ENCODE measurements around the gene PNPLA5. TPM values are rescaled to one million over a fixed set of nuclear protein-coding genes. Genes with fewer than 3 reads are reported as not detected.
A peak's percentile ranks its signal among the peaks of the same experiment; 100 is the strongest.

The PNPLA5 gene
- total RNA-seq, 1 donor from 2014 or later = not detected

- H3K4me1 Mint-ChIP-seq (ENCODE audit: low read depth) = no peaks in the 10 kb centered on the region
- H3K27me3 Mint-ChIP-seq (ENCODE audit: insufficient read depth) = peaks cover 8% of the 10 kb centered on the region
- H3K27ac Mint-ChIP-seq = no peak overlapping the region
- H3K9me3 Mint-ChIP-seq = no peaks in the 10 kb centered on the region
- intact Hi-C loops (cut with micrococcal nuclease) = no loop called here
- no peak overlapping the region for H3K4me3 Mint-ChIP-seq
- DNase-seq (ENCODE audit: low spot score) = peak; percentile 9
- H3K36me3 Mint-ChIP-seq (ENCODE audit: low read depth) = no peaks in the 10 kb centered on the region
Observed at GRCh38 chr22:43867839-43868635, 23.8 kb downstream of the PNPLA5 start.

- no peaks in the 10 kb centered on the region for H3K9me3 Mint-ChIP-seq
- no peaks in the 10 kb centered on the region for H3K36me3 Mint-ChIP-seq (ENCODE audit: low read depth)
- intact Hi-C loops (cut with micrococcal nuclease) = no loop called here
- H3K4me1 Mint-ChIP-seq (ENCODE audit: low read depth) = no peaks in the 10 kb centered on the region
- H3K4me3 Mint-ChIP-seq = no peak overlapping the region
- H3K27ac Mint-ChIP-seq = no peak overlapping the region
- no peak for DNase-seq (ENCODE audit: low spot score)
- peaks cover 30% of the 10 kb centered on the region for H3K27me3 Mint-ChIP-seq (ENCODE audit: insufficient read depth)
Observed at GRCh38 chr22:43862882-43863202, 29.0 kb downstream of the PNPLA5 start.

DNA sequence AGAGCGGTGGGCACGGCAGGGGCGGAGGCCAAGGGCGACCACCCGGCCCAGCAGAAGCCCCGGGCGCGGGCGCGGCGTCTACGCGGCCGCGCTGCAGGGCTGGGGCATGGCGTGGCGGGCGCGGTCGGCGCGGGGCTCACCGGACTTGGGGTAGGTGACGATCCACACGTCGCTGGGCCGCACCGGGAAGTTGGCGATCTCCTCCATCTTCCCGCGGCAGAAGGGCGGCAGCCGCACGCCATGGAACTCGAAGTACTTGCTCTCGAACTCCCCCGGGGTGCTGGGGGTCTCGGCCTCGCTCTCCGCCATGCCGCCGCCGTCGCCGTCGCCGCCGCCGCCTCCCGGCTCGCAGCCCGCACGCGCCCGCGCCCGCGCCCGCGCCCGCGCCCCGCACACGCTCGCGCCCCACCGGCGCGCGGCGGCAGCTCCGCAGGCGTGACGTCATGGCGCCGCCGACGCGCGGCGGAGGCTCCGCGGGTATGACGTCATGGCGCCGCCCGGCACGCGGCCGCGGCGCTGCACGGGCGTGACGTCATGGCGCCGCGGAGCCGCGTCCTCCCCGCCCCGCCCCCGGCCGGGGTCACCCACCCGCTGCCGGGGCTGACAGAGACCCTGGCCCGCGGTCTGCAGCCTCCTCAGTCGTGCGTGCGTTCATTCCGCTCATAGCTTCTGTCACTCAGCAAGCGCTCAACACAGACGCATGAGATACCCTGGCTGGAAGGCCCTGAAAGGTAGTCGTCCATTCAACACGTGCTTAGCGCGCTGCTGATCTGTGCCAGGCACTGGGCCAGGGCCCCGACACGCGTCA, 29.5 kb downstream of the PNPLA5 start, which contains the start of gene SULT4A1:
Gene SULT4A1 (minus strand): TSS at position 440 of the 808 bp plus-strand sequence. CDS start 131 bp downstream, at position 309.
- Mint-ChIP-seq H3K9me3 (no peaks in the 10 kb centered on the region), H3K27me3 (ENCODE audit: insufficient read depth) (peaks cover 30% of the 10 kb centered on the region), H3K4me3 (no peak within 1 kb of the TSS), H3K36me3 (ENCODE audit: low read depth) (no peaks in the 10 kb centered on the region), H3K4me1 (ENCODE audit: low read depth) (no peaks in the 10 kb centered on the region), H3K27ac (no peak within 1 kb of the TSS)
- intact Hi-C loops (cut with micrococcal nuclease) = no loop called here
- no peak for DNase-seq (ENCODE audit: low spot score)

DNA sequence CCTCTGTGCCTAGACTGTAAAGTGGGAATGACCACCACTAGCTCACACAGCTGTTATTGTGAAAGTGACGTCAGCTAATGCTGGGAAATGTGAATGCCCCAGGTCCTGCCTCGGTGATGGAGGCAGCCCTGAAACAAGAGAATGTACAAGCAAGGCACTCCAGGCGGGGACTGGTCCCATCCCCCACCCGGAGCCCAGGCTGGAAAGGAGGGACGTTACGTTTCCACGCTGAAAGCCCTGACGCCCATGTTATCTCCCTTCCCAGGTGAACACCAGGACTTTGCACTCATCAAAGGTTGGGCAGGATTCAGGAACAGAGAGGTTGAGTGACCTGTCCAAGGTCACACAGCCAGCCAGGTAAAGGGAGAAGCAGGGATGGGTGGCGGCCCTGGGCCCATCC, 30.3 kb downstream of the PNPLA5 start:
- Mint-ChIP-seq H3K27ac (no peak overlapping the region), H3K4me3 (no peak overlapping the region), H3K9me3 (no peaks in the 10 kb centered on the region), H3K4me1 (ENCODE audit: low read depth) (no peaks in the 10 kb centered on the region), H3K36me3 (ENCODE audit: low read depth) (no peaks in the 10 kb centered on the region), H3K27me3 (ENCODE audit: insufficient read depth) (peaks cover 30% of the 10 kb centered on the region)
- intact Hi-C loops (cut with micrococcal nuclease) = no loop called here
- no peak for DNase-seq (ENCODE audit: low spot score)

DNA sequence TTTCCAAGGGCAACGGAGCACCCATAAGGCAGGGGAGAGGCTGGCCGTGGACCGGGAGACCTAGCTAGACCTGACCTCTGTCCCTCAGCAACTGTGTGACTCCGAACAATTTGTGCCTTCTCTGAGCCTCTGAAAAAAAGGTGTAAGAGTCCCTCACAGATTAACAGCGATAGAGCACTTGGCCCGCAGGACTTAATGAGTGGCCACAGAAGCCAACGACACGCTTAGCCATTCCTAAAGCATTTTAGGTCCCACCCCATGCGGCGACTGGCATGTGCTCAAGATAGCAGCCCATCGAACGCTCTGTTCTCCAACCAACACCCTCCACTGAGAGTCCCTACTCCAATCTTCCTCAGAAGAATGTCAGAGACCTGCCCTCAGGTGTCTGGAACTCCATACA, 31.0 kb downstream of the PNPLA5 start:
- no peaks in the 10 kb centered on the region for H3K9me3 Mint-ChIP-seq
- peaks cover 30% of the 10 kb centered on the region for H3K27me3 Mint-ChIP-seq (ENCODE audit: insufficient read depth)
- H3K4me3 Mint-ChIP-seq = no peak overlapping the region
- DNase-seq (ENCODE audit: low spot score) = no peak
- no peak overlapping the region for H3K27ac Mint-ChIP-seq
- no peaks in the 10 kb centered on the region for H3K4me1 Mint-ChIP-seq (ENCODE audit: low read depth)
- intact Hi-C loops (cut with micrococcal nuclease) = no loop called here
- H3K36me3 Mint-ChIP-seq (ENCODE audit: low read depth) = no peaks in the 10 kb centered on the region

DNA sequence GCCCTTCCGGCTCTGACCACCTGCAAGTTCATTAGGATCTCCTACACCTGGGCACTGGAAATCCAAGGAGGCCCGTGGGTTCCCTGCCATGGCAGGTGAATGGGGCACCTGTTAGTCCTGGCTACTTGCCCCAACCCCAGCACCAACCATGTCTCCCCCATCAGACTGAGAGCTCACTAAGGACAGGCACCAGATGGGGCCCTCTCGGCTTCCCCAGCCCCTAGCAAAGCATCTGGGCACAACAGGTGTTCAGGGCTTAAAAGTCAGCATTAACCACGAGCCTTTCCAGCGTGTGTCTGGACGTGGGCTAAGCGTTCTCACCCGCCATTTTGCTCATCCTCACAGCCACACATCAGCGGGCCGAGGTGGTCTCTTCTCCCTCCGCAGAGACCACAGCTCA, 31.7 kb downstream of the PNPLA5 start:
- H3K4me1 Mint-ChIP-seq (ENCODE audit: low read depth) = no peaks in the 10 kb centered on the region
- no peak overlapping the region for H3K4me3 Mint-ChIP-seq
- H3K27ac Mint-ChIP-seq = no peak overlapping the region
- intact Hi-C loops (cut with micrococcal nuclease) = no loop called here
- H3K9me3 Mint-ChIP-seq = no peaks in the 10 kb centered on the region
- DNase-seq (ENCODE audit: low spot score) = no peak
- no peaks in the 10 kb centered on the region for H3K36me3 Mint-ChIP-seq (ENCODE audit: low read depth)
- H3K27me3 Mint-ChIP-seq (ENCODE audit: insufficient read depth) = peaks cover 30% of the 10 kb centered on the region

DNA sequence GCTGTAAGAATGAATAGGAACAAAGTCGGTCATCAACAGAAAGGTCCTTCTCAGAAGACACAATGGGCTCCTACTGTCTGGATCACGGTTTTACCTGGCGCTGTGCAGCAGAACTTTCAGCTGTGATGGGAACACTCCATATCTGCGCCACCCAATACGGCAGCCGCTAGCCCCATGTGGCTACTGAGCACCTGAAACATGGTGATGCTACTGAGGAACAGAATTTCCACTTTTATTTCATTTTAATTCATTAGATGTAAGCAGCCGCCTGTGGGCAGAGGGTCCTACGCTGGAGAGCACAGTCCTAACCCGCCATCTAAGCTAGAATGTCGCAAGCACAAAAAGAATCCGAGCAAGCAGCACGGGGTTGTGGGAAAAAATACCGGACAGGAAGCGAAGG, 32.2 kb downstream of the PNPLA5 start:
- Mint-ChIP-seq H3K27me3 (ENCODE audit: insufficient read depth) (peaks cover 30% of the 10 kb centered on the region), H3K27ac (no peak overlapping the region)

DNA sequence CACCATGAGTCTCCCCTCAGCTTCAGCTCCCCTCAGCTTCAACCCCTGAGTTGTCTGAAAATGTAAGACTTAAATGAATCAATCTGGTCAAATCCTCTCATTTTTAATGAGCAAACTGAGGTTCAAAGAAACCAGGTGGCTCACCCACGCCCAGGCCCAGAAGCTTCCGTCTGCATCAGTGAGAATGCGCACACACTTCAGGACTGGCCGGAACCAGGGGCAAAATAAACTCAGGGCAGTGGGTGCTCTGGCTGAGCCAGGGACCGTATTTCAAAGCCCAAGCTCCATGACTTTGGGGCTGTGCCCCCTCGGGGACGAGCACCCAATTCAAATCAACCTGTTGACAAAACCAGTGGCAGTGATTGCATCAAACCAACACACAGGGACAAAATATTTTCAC, 32.6 kb downstream of the PNPLA5 start:
- no peaks in the 10 kb centered on the region for H3K4me1 Mint-ChIP-seq (ENCODE audit: low read depth)
- no peak for DNase-seq (ENCODE audit: low spot score)
- peaks cover 30% of the 10 kb centered on the region for H3K27me3 Mint-ChIP-seq (ENCODE audit: insufficient read depth)
- no peak overlapping the region for H3K27ac Mint-ChIP-seq
- no peaks in the 10 kb centered on the region for H3K9me3 Mint-ChIP-seq
- no peak overlapping the region for H3K4me3 Mint-ChIP-seq
- no peaks in the 10 kb centered on the region for H3K36me3 Mint-ChIP-seq (ENCODE audit: low read depth)
- intact Hi-C loops (cut with micrococcal nuclease) = no loop called here

More for the DNA sequence above, 32.2 kb downstream of the PNPLA5 start:
- DNase-seq (ENCODE audit: low spot score) = no peak
- Mint-ChIP-seq H3K9me3 (no peaks in the 10 kb centered on the region), H3K4me1 (ENCODE audit: low read depth) (no peaks in the 10 kb centered on the region), H3K4me3 (no peak overlapping the region), H3K36me3 (ENCODE audit: low read depth) (no peaks in the 10 kb centered on the region)
- intact Hi-C loops (cut with micrococcal nuclease) = no loop called here

DNA sequence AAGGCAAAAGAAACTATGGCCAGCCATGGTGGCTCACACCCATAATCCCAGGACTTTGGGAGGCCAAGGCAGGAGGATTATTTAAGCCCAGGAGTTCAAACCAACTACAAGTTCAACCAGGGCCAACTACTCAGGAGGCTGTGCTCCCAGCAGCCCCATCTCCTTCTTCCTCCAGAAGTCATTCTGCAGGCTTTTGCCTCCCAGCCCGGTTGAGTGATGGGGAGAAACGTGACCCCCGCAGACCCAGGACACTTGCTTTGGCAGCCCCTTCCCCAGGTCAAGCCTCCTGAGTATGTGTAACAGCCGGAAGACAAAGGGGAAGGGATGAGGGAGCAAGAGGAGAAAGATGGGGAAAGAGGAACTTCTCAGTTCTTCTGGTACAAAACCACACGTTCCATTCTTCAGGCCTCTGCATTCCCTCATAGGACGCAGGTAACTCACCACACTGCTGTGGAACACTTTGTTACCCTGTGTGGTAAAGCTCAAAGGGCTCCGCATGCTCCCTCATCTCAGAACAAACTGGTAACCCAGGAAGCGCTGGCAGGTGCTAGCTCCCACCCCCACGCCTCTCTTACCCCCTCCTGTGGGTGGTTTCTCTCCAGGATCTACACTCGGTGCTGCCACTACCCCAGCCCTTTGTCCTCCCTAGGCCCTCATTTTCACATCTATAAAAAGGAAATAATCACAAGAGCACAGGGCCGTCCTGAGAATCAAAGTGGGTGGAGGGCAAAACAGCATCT, 33.5 kb downstream of the PNPLA5 start:
- no peak for DNase-seq (ENCODE audit: low spot score)
- Mint-ChIP-seq H3K36me3 (ENCODE audit: low read depth) (no peaks in the 10 kb centered on the region), H3K27me3 (ENCODE audit: insufficient read depth) (peaks cover 25% of the 10 kb centered on the region), H3K9me3 (no peaks in the 10 kb centered on the region), H3K4me3 (no peak overlapping the region), H3K4me1 (ENCODE audit: low read depth) (no peaks in the 10 kb centered on the region), H3K27ac (no peak overlapping the region)
- intact Hi-C loops (cut with micrococcal nuclease) = no loop called here

GRCh38 chr22:43857367-43857766, 34.4 kb downstream of the PNPLA5 start:
- no peaks in the 10 kb centered on the region for H3K36me3 Mint-ChIP-seq (ENCODE audit: low read depth)
- DNase-seq (ENCODE audit: low spot score) = no peak
- H3K27ac Mint-ChIP-seq = no peak overlapping the region
- intact Hi-C loops (cut with micrococcal nuclease) = no loop called here
- H3K4me3 Mint-ChIP-seq = no peak overlapping the region
- peaks cover 18% of the 10 kb centered on the region for H3K27me3 Mint-ChIP-seq (ENCODE audit: insufficient read depth)
- no peaks in the 10 kb centered on the region for H3K4me1 Mint-ChIP-seq (ENCODE audit: low read depth)
- H3K9me3 Mint-ChIP-seq = no peaks in the 10 kb centered on the region

- Mint-ChIP-seq H3K9me3 (no peaks in the 10 kb centered on the region), H3K27me3 (ENCODE audit: insufficient read depth) (peaks cover 12% of the 10 kb centered on the region), H3K4me3 (no peak overlapping the region), H3K27ac (no peak overlapping the region), H3K36me3 (ENCODE audit: low read depth) (no peaks in the 10 kb centered on the region), H3K4me1 (ENCODE audit: low read depth) (no peaks in the 10 kb centered on the region)
- intact Hi-C loops (cut with micrococcal nuclease) = no loop called here
- DNase-seq (ENCODE audit: low spot score) = no peak
Observed at GRCh38 chr22:43855431-43855830, 36.4 kb downstream of the PNPLA5 start.

GRCh38 chr22:43854786-43855271, 37.0 kb downstream of the PNPLA5 start:
- Mint-ChIP-seq H3K27ac (no peak overlapping the region), H3K27me3 (ENCODE audit: insufficient read depth) (peaks cover 6% of the 10 kb centered on the region), H3K4me3 (no peak overlapping the region), H3K4me1 (ENCODE audit: low read depth) (no peaks in the 10 kb centered on the region), H3K9me3 (no peaks in the 10 kb centered on the region), H3K36me3 (ENCODE audit: low read depth) (no peaks in the 10 kb centered on the region)
- no peak for DNase-seq (ENCODE audit: low spot score)
- intact Hi-C loops (cut with micrococcal nuclease) = no loop called here

Data from activated T-helper 1 cell treated with anti-CD3 and anti-CD28 coated beads, Interleukin-12 subunit alpha, Interleukin-12 subunit beta, Interleukin-2, Interleukin-4 antibody, amounts not matched to agents 30 ng/mL and 10 ng/mL and 1 ng/mL, durations not matched to agents 14 hours and 24 hours and 36 hours (primary cell).